GM19328 (cell line): ENCODE data around the gene SKI.
"Not testable (repeated sequence)": the region's sequence is repeated elsewhere in the genome, so short reads cannot be mapped to it uniquely, and the experiment has no call there.

Experiments
- ATAC-seq: cut with Tn5 transposase; IDR thresholded peaks from one replicate; pipeline ENCODE4 v1.9.1; 2021; ENCODE audit warnings: mild to moderate bottlenecking, moderate library complexity; ENCODE audit not compliant: unreplicated experiment

The SKI gene

DNA sequence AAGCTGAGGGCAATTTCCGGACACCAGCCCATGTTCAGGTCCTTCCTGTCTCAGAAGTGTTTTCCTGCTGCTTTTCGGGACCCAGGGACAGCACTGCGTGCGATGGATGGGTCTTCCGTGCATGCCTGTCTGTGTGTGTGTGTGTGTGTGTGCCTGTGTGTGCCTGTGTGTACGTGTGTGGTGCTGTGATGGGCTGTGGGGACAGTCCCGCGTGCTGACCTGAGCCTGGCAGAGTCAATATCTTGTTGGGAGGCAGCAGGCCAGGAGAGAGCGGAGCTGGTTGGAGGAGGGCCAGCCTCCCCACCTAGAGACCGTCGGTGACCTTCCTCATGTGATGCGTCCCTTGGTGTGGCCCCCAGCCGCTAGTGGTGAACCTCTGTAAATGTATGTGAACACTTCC, 13.7 kb downstream of the SKI start:
- no peak for ATAC-seq

DNA sequence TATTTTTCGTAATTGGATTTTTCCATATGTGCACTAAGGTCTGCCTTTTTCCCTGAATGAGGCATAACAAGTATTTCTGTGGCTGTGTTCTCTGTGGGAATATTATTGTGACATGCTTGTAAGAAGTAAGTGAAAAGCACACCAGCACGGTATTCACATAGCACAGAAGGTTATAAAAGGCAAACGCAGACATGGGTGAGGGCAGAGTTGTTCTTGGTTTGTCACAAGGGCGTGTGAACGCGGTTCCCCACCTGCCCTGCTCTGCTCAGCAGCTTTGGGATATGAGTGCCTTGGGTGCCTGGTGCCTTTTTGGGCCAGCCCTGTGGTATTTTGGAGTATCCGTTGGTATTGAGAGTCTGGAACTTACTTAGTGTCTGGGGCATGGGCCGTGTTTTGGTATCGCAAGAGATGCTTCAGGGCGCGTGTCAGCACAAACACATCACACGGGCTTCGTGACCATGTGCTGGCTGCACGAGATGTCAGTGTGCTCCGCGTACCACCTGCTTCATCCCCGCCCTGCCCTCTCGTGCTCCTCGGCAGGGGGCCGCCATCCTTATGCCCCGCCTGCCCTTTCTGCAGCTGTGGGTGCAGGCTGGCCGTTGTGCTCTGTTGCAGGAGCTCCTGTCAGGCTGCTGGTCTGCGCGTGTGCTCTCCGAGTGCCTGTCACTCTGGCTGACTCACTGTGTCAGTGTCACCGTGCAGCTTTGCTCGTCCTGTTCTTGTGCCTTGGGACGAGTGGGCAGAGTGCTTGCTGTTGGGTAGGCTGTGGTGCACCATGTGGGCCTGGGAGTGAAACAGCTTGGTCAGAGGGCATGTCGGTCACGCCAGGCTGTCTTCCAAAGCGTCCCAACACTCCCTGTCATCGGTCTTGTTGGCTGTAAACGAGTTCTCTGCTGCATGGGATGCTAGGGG, 15.0 kb downstream of the SKI start:
- no peak for ATAC-seq

DNA sequence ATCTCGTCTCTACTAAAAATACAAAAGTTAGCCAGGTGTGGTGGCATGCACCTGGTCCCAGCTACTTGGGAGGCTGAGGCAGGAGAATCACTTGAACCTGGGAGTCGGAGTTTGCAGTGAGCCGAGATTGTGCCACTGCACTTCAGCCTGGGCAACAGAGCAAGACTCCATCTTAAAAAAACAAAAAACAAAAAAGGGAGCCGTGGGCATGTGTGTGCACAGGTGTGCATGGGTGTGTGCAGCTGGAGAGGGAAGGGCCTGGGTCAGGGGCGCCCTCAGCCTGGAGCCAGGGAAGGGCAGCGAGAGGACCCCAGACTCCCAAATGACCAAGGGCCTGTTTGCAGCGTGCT, 18.9 kb downstream of the SKI start:
- not testable (repeated sequence) for ATAC-seq

DNA sequence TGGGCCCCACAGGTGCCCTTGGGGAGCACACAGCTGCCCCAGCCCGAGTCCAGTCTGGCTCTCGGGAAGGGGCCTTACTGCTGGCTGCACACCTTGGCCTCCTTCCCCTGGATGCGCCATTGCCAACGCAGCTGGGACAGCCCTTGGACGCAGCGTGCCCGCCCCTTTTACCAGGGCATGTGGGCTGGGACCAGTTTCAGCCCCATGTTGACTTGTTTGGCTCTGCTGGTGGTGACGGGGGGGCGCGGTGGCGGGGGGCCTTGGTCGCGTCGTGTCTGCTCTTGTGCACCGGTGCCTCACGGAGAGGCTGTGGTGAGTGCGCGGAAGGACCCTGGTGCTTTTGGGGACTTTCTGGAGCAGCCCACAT, 19.6 kb downstream of the SKI start:
- ATAC-seq, result no peak

DNA sequence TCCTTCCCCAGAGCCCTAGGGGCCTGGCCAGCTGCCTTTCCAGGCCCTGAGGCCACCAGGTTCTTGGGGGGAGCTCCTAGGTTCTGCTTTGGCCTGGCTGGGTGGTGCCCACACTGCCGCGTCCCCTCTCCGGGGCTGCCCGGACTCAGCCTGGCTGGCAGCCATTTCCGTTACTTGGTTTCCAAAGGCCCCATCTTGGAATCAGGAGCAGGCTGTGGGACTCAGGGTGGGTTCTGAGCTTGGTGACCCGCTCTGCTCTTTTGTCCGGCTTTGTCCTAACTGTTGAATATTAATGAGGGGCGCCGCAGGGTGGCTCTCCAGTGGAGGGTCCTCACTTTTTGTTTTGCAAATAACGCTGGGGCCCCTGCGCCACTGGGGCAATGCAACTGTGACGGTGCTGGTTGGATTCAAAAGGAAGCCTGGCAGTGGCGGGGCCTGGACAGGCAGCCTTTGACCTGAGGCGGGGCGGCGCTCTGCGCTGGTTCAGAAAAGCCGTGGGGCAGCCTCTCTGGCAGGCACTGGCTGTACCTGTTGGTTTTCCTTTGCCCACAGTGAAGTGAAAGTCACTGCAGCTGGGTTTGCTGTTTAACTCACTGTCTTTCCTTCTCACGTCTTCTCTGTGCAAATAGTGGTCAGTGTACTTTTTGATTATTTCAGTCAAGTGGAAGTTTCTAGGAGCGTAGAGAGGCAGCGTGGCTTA, 20.2 kb downstream of the SKI start:
- no peak for ATAC-seq

DNA sequence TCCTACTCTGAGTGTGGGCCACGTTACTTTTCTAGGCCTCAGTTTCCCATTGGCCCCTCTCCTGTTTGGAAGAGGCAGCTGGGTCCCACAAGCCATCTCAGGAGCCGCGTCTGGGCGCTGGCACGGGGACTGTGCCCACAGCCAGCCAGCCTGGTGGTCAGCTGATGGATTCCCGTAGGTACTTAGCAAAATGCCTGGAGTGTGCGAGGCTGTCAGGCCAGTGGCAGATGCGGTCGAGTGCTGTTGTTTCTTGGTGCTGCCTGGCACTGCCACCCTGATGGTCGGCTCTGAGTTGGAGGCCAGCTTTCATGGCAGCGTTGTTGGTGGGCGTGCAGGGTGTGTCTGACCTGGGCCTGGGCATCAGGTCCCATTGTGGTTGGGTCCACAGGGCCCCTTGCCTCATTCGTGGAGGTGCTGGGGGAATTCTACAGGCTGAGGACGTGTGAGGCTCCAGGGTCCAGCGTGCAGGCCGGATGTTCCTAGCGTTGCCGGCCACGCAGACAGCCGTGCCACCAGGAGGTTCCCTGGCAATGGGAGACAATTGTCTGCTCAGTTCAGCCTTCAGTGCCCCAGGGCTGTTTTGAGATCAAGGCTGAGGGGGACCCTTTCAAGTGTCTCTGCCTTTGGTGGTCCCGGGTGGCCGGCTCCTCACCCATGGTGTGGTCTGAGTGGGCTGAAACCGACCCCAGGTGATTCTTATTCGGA, 20.9 kb downstream of the SKI start:
- ATAC-seq, result no peak

DNA sequence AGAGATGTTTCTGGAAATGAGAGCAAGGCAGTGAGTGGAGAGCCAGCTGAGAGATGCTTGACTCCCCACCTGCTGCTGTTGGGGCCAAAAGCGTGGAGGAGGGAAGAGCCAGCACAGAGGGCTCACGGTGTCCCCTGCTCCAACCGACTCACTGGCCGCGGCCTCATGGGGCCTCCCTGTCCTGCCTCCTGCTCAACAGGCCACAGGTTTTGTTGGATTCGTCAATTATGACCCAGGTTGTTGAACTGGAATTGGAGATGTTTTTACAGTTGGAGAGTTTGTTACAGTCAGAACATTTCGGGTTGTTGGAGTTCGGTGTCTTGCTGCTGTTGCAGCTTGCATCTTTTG, 21.4 kb downstream of the SKI start:
- no peak for ATAC-seq

DNA sequence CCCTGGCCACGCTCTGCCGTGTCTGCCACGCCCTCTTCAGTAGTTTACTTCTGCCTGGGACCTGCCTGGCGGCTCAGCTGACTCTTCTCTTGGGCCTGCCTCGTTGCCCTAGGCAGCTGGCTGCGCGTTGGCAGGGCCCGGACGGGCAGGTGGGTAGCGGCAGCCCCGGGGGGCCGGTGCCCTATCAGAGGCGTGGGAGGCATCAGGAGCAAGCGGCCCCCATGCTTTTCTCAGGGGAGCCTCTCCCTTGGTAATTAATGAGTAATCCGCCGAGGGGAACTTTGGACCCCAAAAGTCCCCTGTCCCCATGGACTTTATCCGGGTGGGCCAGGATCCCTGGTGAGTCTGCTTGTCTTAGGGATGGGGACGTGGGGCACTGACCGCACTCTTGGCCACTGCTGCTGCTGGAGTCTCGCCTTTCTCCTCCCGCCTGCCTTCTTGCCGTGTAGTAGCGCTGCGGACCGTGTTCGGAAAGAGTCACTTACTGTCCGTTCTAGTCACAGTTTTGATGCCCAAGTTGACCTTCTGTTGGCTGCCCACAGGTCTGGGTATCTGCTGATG, 22.7 kb downstream of the SKI start:
- ATAC-seq, result no peak

DNA sequence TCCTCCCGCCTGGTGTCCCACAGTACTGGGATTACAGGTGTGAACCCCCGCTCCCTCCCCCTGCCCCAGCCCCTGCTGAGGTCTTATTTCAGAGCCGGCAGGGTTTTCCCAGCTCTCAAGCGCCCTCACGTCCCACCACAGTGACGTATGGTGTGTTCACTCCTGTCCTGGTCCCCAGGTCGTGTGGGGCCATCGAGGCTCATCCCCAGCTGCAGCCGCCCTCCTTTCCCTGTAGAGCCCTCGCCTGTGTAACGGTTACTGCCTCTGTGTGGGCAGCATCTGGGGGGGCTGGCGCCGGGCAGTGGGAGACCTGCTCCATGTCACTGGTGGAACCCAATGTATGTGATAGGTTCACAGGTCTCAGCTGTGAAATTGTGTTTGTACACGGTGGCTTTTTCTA, 23.2 kb downstream of the SKI start:
- no peak for ATAC-seq

DNA sequence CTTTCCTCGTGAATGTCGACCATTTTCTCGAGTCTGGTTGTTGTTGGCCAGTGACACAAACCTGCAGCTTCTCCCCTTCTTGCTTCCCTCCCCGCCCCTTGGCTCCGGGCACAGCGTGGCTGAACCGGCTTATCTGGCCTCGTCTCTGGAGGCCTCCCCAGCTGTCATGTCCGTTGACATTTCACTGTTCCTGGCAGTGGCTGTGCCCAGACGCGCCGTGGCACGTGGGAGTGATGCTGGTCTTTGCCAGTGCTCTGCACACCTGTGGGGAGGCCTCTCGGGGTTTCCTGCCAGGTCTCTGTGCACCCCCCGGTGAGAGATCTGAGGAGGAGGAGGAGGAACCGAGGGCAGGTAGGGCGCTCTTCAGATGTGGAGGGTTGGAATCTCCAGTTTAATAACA, 23.7 kb downstream of the SKI start:
- no peak for ATAC-seq

DNA sequence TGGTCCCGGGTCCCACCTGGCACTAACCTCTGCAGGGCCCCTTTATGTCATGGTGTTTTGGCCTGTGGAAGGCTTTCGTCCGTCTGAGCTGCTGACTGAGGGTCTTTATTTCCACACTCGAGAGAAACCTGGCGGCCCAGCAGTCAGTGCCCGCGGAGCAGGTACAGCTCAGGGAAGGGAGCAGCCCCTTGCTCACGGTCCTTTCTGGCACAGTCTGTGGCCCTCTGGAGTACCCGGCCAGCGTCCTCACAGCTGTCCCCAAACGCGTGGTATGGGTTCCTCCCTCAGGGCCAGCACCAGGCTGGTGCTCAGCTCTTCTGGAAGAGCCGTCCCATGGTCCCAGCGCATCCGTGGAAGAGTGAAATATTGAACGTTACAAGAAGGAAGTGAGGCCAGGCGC, 24.3 kb downstream of the SKI start:
- ATAC-seq, result no peak

DNA sequence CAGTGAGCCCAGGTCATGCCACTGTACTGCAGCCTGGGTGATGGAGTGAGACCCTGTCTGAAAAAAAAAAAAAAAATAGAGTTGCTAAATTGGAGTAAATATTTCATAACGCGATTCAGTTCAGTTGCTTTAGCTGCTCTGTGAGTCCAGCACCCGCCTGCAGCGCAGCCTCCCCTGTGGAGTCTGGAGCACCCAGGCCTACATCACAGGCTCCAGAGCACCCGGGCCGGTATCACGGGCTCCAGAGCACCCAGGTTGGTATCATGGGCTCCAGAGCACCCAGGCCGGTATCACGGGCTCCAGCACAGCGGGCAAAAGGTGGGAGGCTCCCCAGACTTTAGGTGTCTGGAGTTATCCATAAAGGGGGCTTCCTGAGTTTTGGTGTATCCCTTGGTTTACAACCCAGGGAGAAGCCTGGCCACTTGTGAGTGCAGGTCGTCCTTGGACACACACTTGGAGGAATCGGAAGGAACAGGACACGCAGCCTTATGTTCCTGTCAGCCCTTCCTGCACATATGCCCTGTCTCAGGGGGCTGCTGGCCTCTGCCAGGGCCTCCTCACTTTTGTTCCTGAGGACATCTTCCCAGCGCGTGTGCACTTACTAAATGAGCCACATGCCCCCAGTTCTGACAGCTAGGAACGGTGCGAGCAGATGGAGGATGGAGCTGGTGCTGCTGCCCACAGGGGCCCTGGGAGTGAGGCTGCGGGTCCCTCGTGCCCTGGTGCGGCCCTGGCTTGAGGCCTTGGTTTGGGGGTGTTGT, 25.1 kb downstream of the SKI start:
- no peak for ATAC-seq

DNA sequence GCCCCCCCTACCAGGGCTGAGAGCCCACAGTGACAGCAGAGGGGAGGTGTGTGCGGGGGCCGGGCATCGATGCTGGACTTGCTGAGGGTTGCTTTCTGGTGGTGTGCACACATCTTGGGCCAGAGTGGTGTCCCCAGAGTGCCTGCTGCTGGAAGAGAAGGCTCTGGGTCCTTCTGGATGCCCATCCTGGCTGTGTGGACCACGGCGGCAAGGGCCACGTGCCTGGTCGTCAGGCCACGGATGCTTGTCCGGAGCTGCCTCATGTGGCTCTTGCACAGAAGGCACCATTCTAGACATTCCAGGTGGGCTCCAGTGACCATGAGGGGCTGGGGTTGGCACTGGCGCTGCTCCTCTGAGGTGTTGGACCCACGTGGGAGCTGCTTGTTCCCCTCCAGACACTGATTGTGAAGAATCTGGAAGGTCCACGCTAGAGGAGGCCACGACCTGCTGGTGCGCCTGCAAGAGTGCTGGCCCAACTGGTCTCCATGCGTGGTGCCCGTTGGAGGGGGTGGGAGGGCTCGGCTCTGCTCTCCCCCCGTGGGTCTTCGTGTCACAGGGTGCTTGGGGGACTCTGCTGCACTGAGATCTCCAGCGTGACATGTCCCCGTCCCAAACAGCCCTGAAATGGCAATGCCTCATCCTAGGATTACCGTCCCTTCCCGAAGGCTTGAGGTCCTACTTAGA, 25.8 kb downstream of the SKI start:
- ATAC-seq, result no peak

DNA sequence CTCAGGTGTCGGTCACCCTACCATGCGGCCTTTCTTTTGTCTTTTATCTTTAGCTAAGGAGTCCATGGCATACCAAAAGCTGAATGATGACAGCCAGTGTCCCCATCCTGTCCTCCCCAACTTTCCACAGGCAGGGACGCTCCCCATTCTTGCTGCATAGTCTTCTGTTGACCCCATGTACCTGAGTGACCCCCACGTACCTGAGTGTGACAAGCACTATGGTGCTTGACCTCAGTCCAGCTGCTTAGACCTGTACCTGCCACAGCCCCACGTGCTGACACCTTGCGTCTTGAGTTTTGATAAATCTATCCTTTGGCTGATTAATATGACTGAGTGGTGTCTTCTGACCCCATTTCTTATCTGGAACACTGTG, 26.9 kb downstream of the SKI start:
- no peak for ATAC-seq

DNA sequence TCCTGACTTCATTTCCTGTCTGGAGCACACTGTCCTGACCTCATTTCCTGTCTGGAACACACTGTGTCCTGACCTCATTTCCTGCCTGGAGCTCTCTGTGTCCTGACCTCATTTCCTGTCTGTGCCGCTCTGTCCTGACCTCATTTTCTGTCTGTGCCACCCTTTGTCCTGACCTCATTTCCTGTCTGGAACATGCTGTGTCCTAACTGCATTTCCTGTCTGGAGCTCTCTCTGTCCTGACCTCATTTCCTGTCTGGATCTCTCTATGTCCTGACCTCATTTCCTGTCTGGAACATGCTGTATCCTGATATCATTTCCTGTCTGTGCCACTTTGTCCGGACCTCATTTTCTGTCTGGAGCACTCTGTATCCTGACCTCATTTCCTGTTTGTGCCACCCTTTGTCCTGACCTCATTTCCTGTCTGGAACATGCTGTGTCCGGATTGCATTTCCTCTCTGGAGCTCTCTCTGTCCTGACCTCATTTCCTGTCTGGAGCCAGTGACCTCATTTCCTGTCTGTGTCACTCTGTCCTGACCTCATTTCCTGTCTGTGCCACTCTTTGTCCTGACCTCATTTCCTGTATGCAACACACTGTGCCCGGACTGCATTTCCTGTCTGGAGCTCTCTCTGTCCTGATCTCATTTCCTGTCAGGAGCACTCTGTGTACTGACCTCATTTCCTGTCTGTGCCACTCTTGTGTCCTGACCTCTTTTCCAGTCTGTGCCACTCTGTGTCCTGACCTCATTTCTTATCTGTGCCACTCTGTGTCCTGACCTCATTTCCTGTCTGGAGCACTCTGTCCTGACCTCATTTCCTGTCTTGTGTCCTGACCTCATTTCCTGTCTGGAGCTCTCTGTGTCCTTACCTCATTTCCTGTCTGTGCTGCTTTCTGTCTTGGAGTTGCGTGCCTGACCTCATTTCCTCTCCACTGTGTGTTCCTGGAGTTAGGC, 27.6 kb downstream of the SKI start:
- ATAC-seq, result no peak

DNA sequence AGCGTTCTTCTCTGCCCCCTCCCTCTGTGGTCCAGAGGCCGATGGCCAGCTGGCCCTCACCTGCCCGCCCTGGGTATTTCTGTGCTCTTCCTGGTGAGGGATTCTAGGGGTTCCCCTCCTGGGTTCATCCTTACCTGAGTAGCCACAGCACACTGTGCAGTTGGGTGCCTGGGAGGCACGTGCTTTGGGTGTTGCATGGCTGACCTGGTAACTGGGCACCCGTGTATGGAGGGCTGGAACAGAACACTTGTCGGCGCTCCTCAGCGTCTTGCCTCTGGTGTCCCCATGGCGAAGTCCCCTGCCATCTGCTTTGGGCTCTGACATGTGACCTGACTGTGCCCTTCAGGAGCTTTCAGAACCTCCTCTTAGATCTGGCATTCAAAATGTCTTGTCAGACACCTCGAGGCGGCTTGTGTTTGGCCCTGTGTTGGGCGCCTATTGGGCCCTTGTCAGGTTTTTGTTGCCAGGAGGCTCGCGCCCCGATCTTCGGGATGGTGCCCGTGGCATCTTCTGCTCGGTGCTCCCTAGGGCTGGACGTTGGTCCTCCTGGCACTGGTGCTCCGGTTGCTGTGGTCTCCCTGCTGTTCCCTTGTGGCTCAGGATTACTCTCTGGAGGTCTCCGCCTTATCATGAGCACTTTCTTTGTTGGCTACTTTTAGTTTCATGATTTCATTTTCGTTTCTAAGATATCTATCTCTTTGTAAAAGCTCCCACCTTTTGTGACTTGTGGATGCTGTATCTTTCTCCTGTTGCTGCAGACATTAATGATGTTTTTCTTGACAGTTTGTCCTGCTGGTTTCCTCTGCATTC, 28.5 kb downstream of the SKI start:
- ATAC-seq, result no peak

DNA sequence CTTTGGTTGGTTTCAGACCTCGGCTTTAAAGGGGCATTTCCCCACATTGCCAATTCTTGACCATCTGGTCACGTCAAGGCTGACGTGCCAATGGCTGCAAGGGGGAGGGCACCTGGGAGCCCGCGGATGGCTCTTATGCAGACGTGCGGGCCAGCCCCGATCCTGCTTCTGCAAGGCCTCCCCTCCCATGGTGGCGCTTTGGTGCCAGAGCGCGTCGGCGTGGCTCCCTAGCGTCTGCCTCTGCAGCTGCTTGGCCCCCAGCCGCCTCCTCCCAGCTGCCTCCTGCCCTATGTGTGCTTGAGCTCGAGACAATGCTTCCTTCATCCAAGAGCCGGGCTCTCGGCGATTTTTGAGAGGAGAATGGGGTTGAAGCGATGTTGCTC, 29.1 kb downstream of the SKI start:
- no peak for ATAC-seq

DNA sequence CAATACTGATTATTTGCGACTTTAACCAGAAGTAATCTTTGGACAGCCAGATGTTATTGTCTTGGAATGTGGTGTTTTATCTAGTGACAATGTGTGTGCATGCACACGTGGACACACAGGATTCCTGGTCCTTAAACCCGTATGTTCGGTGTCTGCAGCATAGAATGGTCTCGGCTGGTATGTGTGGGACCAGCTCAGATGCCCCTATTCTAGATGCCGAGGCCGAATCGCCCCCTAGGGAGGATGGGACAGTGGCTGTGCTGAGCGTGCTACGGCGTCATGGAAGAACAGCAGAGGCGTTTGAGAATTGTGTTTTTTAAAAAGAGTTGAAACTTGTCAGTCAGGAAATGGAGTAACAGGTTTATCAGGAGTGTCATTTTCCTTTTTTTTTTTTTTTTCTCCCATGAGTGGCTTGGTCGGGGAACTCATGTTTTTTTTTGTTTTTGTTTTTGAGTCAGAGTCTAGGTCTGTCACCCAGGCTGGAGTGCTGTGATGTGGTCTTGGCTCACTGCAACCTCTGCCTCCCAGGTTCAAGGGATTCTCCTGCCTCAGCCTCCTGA, 30.1 kb downstream of the SKI start:
- no peak for ATAC-seq
